Smooth muscle cell (in vitro differentiated cells): Measurements from ENCODE around the gene ZC3H4. TPM values are rescaled to one million over a fixed set of nuclear protein-coding genes. Genes with fewer than 3 reads are reported as not detected.

ENCODE experiments used
- DNase-seq: peaks from one replicate; lab custom pipeline; 2025; ENCODE audit not compliant: unreplicated experiment; lab: John Stamatoyannopoulos, UW
- H2AFZ ChIP-seq: fragments of 200-600 bp; sonication (generic); 2 replicates; pipeline ENCODE4 v1.6.0; 2016; ENCODE audit warnings: antibody characterized with exemption, low read depth, mild to moderate bottlenecking
- H3F3A ChIP-seq: fragments of 200-600 bp; sonication (generic); 2 replicates; pipeline ENCODE4 v1.6.0; 2017; ENCODE audit warnings: antibody characterized with exemption, low read depth
- H3K27ac ChIP-seq: fragments of 200-600 bp; sonication (generic); 2 replicates; pipeline ENCODE4 v1.5.1; 2016; ENCODE audit warnings: low read depth, mild to moderate bottlenecking
- H3K27me3 ChIP-seq: fragments of 200-600 bp; sonication (generic); 2 replicates; pipeline ENCODE4 v1.6.1; 2016; ENCODE audit warnings: low read depth, mild to moderate bottlenecking
- H3K36me3 ChIP-seq: fragments of 200-600 bp; sonication (generic); 2 replicates; pipeline ENCODE4 v1.5.1; 2016; ENCODE audit warnings: low read depth
- H3K4me1 ChIP-seq: fragments of 200-600 bp; sonication (generic); 2 replicates; pipeline ENCODE4 v1.5.1; 2016; ENCODE audit warnings: low read depth
- H3K4me2 ChIP-seq: fragments of 200-600 bp; sonication (generic); 2 replicates; pipeline ENCODE4 v1.6.0; 2016; ENCODE audit warnings: mild to moderate bottlenecking
- H3K4me3 ChIP-seq: fragments of 200-600 bp; sonication (generic); 2 replicates; pipeline ENCODE4 v1.5.1; 2016; ENCODE audit warnings: mild to moderate bottlenecking
- H3K79me2 ChIP-seq: fragments of 200-600 bp; sonication (generic); 2 replicates; pipeline ENCODE4 v1.6.0; 2016; ENCODE audit warnings: low read depth, mild to moderate bottlenecking
- H3K9ac ChIP-seq: fragments of 200-600 bp; sonication (generic); 2 replicates; pipeline ENCODE4 v1.6.0; 2016; ENCODE audit warnings: low read depth
- H3K9me3 ChIP-seq: fragments of 200-600 bp; sonication (generic); replicated peaks from 2 replicates; pipeline ENCODE4 v1.5.1; 2016; ENCODE audit warnings: low read depth
- H4K20me1 ChIP-seq: fragments of 200-600 bp; sonication (generic); 2 replicates; pipeline ENCODE4 v1.6.0; 2016; ENCODE audit warnings: low read depth
- WGBS: methylation state at CpG from one replicate; pipeline ENCODE4 v1.1.7; 2016; ENCODE audit warnings: low lambda C conversion rate; 5-methylcytosine and 5-hydroxymethylcytosine counted together
- polyA plus RNA-seq: library from polyadenylated mRNA; unstranded; fragments of >200 nt; fragmentation: Nextera tagmentation; extraction: Ambion mirVana; gene quantifications from 2 replicates; pipeline ENCODE4 v1.2.1, GENCODE V29; 2016
- total RNA-seq: library from RNA; depleted of rRNA; stranded (reverse); fragments of >200 nt; gene quantifications from 2 replicates; pipeline ENCODE4 v1.2.3, GENCODE V29; 2014
- TF ChIP-seq, protein P1 (sequence below): fragments of 200-600 bp; sonication (generic); IDR thresholded peaks from 2 replicates; pipeline ENCODE4 v1.5.1; 2017; ENCODE audit warnings: borderline replicate concordance, mild to moderate bottlenecking, antibody characterized with exemption; ENCODE audit not compliant: insufficient read depth, poor library complexity, severe bottlenecking

ZC3H4 gene
- total and polyA plus RNA-seq, 2 experiments from 2014 or later = 1.9 to 9.3 TPM

- peaks cover 25% of the 10 kb centered on the region for H3K79me2 ChIP-seq
Observed at GRCh38 chr19:47111682-47112165, 1.9 kb downstream of the ZC3H4 start.

DNA sequence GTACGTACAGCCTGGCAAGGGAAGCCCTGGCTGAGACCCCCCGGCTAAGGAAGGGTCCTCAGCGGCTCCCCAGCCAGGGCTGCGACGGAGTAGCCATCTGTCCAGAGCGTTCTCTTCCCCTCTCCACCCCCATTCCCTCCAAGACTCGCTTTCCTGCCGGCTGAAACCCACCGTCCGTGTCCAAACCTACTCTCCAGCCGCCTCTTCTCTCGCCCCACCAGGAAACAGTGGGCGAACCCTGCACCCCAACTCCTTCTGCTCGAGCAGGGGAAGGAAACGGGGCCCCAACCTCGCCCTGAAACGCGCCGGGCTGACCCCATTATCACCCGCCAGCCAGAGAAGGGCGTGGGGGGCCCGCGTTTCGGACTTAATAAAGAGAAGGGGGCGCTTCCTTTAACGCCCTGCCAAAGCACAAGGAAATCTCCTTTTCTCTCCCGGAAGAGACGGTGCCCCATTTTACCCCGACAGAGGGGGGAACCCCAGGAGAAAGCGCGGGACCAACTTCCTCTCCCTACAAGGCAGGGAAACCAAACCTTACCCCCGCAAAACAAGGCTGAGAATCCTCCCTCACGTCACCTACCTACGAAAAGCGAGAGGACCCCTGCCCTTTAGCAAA lies 2.5 kb downstream of the ZC3H4 start:
- H3K9me3 ChIP-seq = no peaks in the 10 kb centered on the region
- peaks cover 2% of the 10 kb centered on the region for H4K20me1 ChIP-seq
- H3K27ac ChIP-seq = peak overlapping the region; percentile 100
- H3K27me3 ChIP-seq = no peaks in the 10 kb centered on the region
- H3K79me2 ChIP-seq = peaks cover 26% of the 10 kb centered on the region
- H3K4me1 ChIP-seq = peaks cover 42% of the 10 kb centered on the region
- TF ChIP-seq, protein P1, sequence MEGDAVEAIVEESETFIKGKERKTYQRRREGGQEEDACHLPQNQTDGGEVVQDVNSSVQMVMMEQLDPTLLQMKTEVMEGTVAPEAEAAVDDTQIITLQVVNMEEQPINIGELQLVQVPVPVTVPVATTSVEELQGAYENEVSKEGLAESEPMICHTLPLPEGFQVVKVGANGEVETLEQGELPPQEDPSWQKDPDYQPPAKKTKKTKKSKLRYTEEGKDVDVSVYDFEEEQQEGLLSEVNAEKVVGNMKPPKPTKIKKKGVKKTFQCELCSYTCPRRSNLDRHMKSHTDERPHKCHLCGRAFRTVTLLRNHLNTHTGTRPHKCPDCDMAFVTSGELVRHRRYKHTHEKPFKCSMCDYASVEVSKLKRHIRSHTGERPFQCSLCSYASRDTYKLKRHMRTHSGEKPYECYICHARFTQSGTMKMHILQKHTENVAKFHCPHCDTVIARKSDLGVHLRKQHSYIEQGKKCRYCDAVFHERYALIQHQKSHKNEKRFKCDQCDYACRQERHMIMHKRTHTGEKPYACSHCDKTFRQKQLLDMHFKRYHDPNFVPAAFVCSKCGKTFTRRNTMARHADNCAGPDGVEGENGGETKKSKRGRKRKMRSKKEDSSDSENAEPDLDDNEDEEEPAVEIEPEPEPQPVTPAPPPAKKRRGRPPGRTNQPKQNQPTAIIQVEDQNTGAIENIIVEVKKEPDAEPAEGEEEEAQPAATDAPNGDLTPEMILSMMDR = no peak
- WGBS = 2% methylated on average over 32 of the region's 35 CpGs
- H2AFZ ChIP-seq = no peak overlapping the region
- H3F3A ChIP-seq = peaks cover 52% of the 10 kb centered on the region
- H3K36me3 ChIP-seq = no peaks in the 10 kb centered on the region
- peak overlapping the region; percentile 96 for H3K4me2 ChIP-seq
- peak overlapping the region; percentile 100 for H3K9ac ChIP-seq
- H3K4me3 ChIP-seq = peak overlapping the region; percentile 99
- no peak for DNase-seq

More at GRCh38 chr19:47111682-47112165, 1.9 kb downstream of the ZC3H4 start:
- Histone ChIP-seq H3K9me3 (no peaks in the 10 kb centered on the region), H4K20me1 (no peaks in the 10 kb centered on the region), H3K4me2 (peak overlapping the region; percentile 96), H3K27ac (peak overlapping the region; percentile 100), H3K27me3 (no peaks in the 10 kb centered on the region), H2AFZ (peak overlapping the region; percentile 76), H3K9ac (peak overlapping the region; percentile 100), H3K36me3 (no peaks in the 10 kb centered on the region), H3F3A (peaks cover 49% of the 10 kb centered on the region), H3K4me3 (peak overlapping the region; percentile 99), H3K4me1 (peaks cover 38% of the 10 kb centered on the region)
- TF ChIP-seq, protein P1 = no peak
- 0% methylated on average over 5 of the region's 24 CpGs for WGBS
- DNase-seq = no peak

DNA sequence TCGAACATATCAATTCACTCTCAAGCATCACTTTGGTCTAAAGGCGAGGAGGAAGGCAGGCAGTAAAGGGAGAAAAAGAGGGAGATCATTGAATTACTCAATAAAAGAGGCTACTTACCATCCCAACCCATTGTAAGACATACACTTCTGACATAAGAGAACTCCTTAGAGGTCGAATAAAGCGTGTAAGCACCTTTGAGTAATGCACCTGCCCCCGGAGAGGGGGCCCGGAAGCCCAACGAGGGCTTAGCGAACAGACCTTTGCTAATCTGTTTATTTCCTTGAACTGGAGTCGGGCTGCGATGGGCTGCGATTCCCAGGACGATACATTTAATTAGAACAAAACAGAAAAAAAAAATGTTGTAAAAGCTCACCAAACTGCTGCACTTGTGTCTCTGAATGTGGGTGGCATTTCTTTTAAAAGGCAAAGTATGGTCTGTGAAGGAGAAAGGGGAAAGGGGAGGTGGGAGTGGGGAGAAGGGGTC lies 3.0 kb downstream of the ZC3H4 start:
- WGBS = 7% methylated on average over 12 of the region's 12 CpGs
- Histone ChIP-seq H3F3A (peaks cover 57% of the 10 kb centered on the region), H3K9ac (peak overlapping the region; percentile 100), H2AFZ (no peak overlapping the region), H3K9me3 (no peaks in the 10 kb centered on the region), H3K4me3 (peak overlapping the region; percentile 99), H3K27ac (peak overlapping the region; percentile 100), H3K79me2 (peaks cover 31% of the 10 kb centered on the region), H3K36me3 (no peaks in the 10 kb centered on the region), H3K4me2 (peak overlapping the region; percentile 96), H3K4me1 (peaks cover 42% of the 10 kb centered on the region), H4K20me1 (peaks cover 7% of the 10 kb centered on the region), H3K27me3 (no peaks in the 10 kb centered on the region)
- TF ChIP-seq, protein P1 = no peak
- DNase-seq = no peak
